IgD-negative memory B cell (primary cell): ENCODE measurements around the gene SLK. TPM values are rescaled to one million over a fixed set of nuclear protein-coding genes. Genes with fewer than 3 reads are reported as not detected.
A peak's percentile ranks its signal among the peaks of the same experiment; 100 is the strongest.

Experiments
- H3K27ac Mint-ChIP-seq, 3 donors: one replicate each; pipeline ENCODE4 v1.8.0; 2020 to 2022; ENCODE audit warnings: mild to moderate bottlenecking in 3 of 3, mixed read lengths in 3 of 3, moderate library complexity in 1 of 3
- H3K27me3 Mint-ChIP-seq: one replicate; pipeline ENCODE4 v1.8.0; 2021; ENCODE audit warnings: mixed read lengths
- H3K36me3 Mint-ChIP-seq: one replicate; pipeline ENCODE4 v1.8.0; 2020; ENCODE audit warnings: mild to moderate bottlenecking, mixed read lengths
- H3K4me1 Mint-ChIP-seq, 3 donors: one replicate each; pipeline ENCODE4 v1.8.0; 2020 to 2022; ENCODE audit warnings: mixed read lengths in 3 of 3, mild to moderate bottlenecking in 1 of 3
- H3K4me3 Mint-ChIP-seq, 4 donors: one replicate each; pipeline ENCODE4 v1.8.0; 2020 to 2022; ENCODE audit warnings: mild to moderate bottlenecking in 4 of 4, mixed read lengths in 4 of 4, moderate library complexity in 3 of 4
- H3K9me3 Mint-ChIP-seq, 3 donors: one replicate each; pipeline ENCODE4 v1.8.0; 2020 to 2021; ENCODE audit warnings: mixed read lengths in 3 of 3, mild to moderate bottlenecking in 1 of 3
- polyA plus RNA-seq: library from polyadenylated mRNA; unstranded; fragments of 300-500 nt; fragmentation: Illumina TruSeq; gene quantifications from one replicate; pipeline ENCODE4 v1.2.3, GENCODE V29; 2021

The SLK gene
- polyA plus RNA-seq, 1 donor from 2014 or later = 3.0 TPM

GRCh38 chr10:103967448-103968071, 620 bp downstream of the SLK start:
- Mint-ChIP-seq H3K4me1 (peaks cover 30 to 41% (median 32%) of the 10 kb centered on the region in 3 donors), H3K9me3 (peaks cover 0 to 2% (median 0%) of the 10 kb centered on the region in 3 donors), H3K36me3 (peaks cover 4% of the 10 kb centered on the region), H3K4me3 (peak overlapping the region; percentile 96 to 99 (median 96)), H3K27me3 (peaks cover 1% of the 10 kb centered on the region), H3K27ac (peak overlapping the region; percentile 74 to 92 (median 90))

GRCh38 chr10:103968441-103969391, 1.8 kb downstream of the SLK start:
- peak overlapping the region in 2 of 3 donors; percentile 2 to 74 for H3K27ac Mint-ChIP-seq
- H3K4me3 Mint-ChIP-seq = peak overlapping the region; percentile 96 to 99 (median 96)
- H3K9me3 Mint-ChIP-seq = peaks cover 0 to 2% (median 0%) of the 10 kb centered on the region in 3 donors
- H3K27me3 Mint-ChIP-seq = peaks cover 1% of the 10 kb centered on the region
- peaks cover 4% of the 10 kb centered on the region for H3K36me3 Mint-ChIP-seq
- peaks cover 32 to 46% (median 37%) of the 10 kb centered on the region in 3 donors for H3K4me1 Mint-ChIP-seq

DNA sequence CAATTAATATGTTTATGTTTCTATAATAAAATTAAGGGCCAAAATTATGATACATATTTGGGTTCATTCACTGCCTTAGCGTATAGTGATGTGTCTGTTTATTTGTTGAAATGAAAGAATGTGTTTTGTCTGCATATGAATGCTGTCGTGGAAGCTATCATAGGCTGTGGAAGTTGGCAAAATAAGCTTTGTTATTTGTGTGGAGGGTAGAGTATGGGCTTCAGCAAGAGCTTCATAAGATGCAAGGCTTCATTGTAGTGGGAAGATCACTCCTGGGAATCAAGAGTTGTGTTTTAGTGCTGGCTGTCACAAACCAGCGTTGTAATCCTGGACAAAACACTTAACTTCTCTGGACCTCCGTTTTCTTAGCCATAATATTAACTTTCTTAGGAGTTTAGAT, 2.5 kb downstream of the SLK start:
- peaks cover 35 to 50% (median 37%) of the 10 kb centered on the region in 3 donors for H3K4me1 Mint-ChIP-seq
- peaks cover 0 to 2% (median 0%) of the 10 kb centered on the region in 3 donors for H3K9me3 Mint-ChIP-seq
- H3K27me3 Mint-ChIP-seq = peaks cover 1% of the 10 kb centered on the region
- H3K4me3 Mint-ChIP-seq = peak overlapping the region; percentile 27 to 99 (median 92)
- H3K27ac Mint-ChIP-seq = peak overlapping the region in 2 of 3 donors; percentile 23 to 88
- peaks cover 4% of the 10 kb centered on the region for H3K36me3 Mint-ChIP-seq

DNA sequence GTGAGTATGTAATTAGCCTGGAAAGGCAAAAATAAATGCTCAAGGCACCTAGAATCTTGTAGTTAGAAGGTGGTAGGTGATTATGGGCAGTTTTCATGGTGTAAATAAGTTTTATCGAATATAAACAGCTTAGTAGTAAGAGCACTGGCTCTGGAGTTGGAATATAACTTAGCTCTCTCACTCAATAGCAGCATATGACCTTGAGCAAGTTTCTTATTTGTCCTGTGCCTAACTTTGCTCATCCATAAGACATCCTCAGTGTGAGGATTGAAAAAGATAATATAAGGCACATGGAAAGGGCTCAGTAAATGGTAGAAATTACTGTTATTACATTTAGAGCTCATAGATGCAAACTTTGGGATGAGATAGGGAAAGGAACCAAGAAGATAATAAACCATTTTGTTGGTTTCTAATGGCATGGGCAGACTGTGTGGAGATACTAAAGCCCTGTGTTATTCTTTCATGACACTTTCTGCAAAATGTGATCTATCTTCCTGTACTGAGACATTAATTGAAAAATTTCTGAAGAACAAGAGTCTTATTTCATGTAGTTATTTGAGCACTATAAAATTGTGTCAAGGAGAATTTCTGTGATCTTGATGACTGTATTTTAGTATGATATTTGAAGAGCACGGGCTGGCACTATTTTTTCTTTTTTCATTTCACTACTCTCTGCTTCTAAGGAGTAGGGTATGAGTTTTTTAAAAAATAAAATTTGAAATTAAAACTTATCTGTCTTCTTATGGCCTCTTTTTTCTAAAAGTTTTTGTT, 3.1 kb downstream of the SLK start:
- H3K27ac Mint-ChIP-seq = peak overlapping the region in 1 of 3 donors; percentile 88
- peaks cover 38 to 52% (median 40%) of the 10 kb centered on the region in 3 donors for H3K4me1 Mint-ChIP-seq
- peaks cover 1% of the 10 kb centered on the region for H3K27me3 Mint-ChIP-seq
- peaks cover 0 to 2% (median 0%) of the 10 kb centered on the region in 3 donors for H3K9me3 Mint-ChIP-seq
- peaks cover 7% of the 10 kb centered on the region for H3K36me3 Mint-ChIP-seq
- peak overlapping the region; percentile 27 to 99 (median 92) for H3K4me3 Mint-ChIP-seq

GRCh38 chr10:103975169-103975568, 8.2 kb downstream of the SLK start:
- Mint-ChIP-seq H3K27ac (peak overlapping the region in 1 of 3 donors; percentile 54), H3K36me3 (peaks cover 3% of the 10 kb centered on the region), H3K27me3 (no peaks in the 10 kb centered on the region), H3K4me3 (peak overlapping the region in 1 of 4 donors; percentile 4), H3K4me1 (peaks cover 21 to 35% (median 30%) of the 10 kb centered on the region in 3 donors), H3K9me3 (no peaks in the 10 kb centered on the region)

GRCh38 chr10:103977204-103977603, 10.3 kb downstream of the SLK start:
- Mint-ChIP-seq H3K9me3 (no peaks in the 10 kb centered on the region), H3K27ac (no peak overlapping the region), H3K36me3 (peaks cover 3% of the 10 kb centered on the region), H3K4me1 (peaks cover 26 to 32% (median 31%) of the 10 kb centered on the region in 3 donors), H3K27me3 (no peaks in the 10 kb centered on the region), H3K4me3 (no peak overlapping the region)

- peaks cover 29 to 40% (median 31%) of the 10 kb centered on the region in 3 donors for H3K4me1 Mint-ChIP-seq
- H3K36me3 Mint-ChIP-seq = peaks cover 3% of the 10 kb centered on the region
- H3K27me3 Mint-ChIP-seq = no peaks in the 10 kb centered on the region
- no peaks in the 10 kb centered on the region for H3K9me3 Mint-ChIP-seq
- H3K27ac Mint-ChIP-seq = no peak overlapping the region
- H3K4me3 Mint-ChIP-seq = no peak overlapping the region
These were observed 12.6 kb downstream of the SLK start for GRCh38 chr10:103979530-103979929.

GRCh38 chr10:103980288-103980906, 13.5 kb downstream of the SLK start:
- Mint-ChIP-seq H3K27me3 (no peaks in the 10 kb centered on the region), H3K36me3 (no peaks in the 10 kb centered on the region), H3K4me3 (no peak overlapping the region), H3K27ac (peak overlapping the region in 1 of 3 donors; percentile 41), H3K4me1 (peaks cover 28 to 36% (median 30%) of the 10 kb centered on the region in 3 donors), H3K9me3 (no peaks in the 10 kb centered on the region)

DNA sequence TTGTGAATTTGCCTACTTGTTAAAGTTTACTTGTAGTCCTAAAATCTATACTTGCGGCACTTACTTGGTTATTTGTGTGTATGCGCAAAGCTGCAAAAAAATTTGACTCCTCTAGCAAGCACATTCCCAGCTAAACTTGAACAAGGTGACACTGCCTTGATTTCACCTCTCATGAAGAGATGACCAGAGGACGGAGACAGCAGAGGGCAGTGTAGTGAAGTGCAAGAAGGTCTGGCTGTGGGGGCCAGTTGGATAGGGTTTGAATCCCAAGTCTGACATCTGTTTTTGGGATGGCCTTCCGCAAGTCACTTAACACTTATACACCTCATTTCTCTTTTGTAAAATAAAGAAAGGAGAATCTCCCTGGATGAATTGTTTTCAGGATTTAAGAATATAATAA, 15.7 kb downstream of the SLK start:
- peak overlapping the region in 2 of 3 donors; percentile 7 to 67 for H3K27ac Mint-ChIP-seq
- H3K9me3 Mint-ChIP-seq = no peaks in the 10 kb centered on the region
- peaks cover 28 to 38% (median 35%) of the 10 kb centered on the region in 3 donors for H3K4me1 Mint-ChIP-seq
- no peaks in the 10 kb centered on the region for H3K36me3 Mint-ChIP-seq
- H3K4me3 Mint-ChIP-seq = no peak overlapping the region
- H3K27me3 Mint-ChIP-seq = no peaks in the 10 kb centered on the region

DNA sequence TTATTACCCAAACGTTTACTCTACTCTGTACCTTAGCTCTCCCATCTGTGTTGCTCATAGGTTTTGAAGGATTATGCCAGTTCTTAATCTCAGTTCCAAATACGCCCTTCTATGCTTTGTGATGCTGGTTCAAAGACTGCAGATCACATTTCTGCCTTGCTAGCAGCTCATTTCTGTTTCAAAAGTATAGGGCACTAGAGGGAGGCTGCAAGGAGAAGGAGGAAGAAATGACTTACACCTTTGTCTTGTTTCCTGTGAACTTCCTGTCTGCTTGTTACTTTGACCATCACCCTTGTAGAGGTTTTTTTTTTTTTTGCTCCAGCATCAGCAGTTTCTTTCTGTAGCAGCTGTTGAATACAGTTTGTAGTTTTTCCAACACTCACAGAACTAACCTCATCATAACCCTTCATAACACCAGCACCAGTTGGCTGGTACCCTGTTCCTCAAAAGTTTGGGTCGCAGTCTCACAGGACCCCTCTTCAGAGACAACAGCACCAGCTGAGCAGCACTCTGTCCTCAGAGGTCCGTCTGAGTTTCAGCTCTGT, 16.5 kb downstream of the SLK start:
- peak overlapping the region; percentile 5 to 49 (median 41) for H3K4me3 Mint-ChIP-seq
- no peaks in the 10 kb centered on the region for H3K9me3 Mint-ChIP-seq
- peaks cover 27 to 38% (median 35%) of the 10 kb centered on the region in 3 donors for H3K4me1 Mint-ChIP-seq
- peak overlapping the region; percentile 1 to 86 (median 67) for H3K27ac Mint-ChIP-seq
- no peaks in the 10 kb centered on the region for H3K27me3 Mint-ChIP-seq
- no peaks in the 10 kb centered on the region for H3K36me3 Mint-ChIP-seq

- Mint-ChIP-seq H3K4me3 (no peak overlapping the region), H3K9me3 (no peaks in the 10 kb centered on the region), H3K27me3 (no peaks in the 10 kb centered on the region), H3K27ac (no peak overlapping the region), H3K36me3 (no peaks in the 10 kb centered on the region), H3K4me1 (peaks cover 27 to 39% (median 33%) of the 10 kb centered on the region in 3 donors)
These were observed 18.8 kb downstream of the SLK start for GRCh38 chr10:103985726-103986125.

DNA sequence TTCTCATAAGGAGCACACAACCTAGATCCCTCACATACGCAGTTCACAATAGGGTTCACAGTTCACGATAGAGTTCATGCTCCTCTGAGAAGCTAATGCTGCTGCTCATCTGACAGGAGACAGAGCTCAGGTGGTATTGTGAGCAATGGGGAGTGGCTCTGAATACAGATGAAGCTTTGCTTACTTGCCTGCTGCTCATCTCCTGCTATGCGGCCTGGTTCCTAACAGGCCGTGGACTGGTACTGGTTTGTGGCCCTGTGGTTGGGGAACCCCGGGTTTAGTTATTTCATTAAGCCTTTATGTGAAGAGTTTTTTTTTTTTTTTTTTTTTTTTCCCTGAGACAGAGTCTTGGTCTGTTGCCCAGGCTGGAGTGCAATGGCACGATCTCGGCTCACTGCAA, 19.4 kb downstream of the SLK start:
- H3K27me3 Mint-ChIP-seq = no peaks in the 10 kb centered on the region
- no peaks in the 10 kb centered on the region for H3K9me3 Mint-ChIP-seq
- peaks cover 24 to 36% (median 29%) of the 10 kb centered on the region in 3 donors for H3K4me1 Mint-ChIP-seq
- peak overlapping the region in 2 of 4 donors; percentile 67 to 83 for H3K4me3 Mint-ChIP-seq
- H3K27ac Mint-ChIP-seq = peak overlapping the region in 1 of 3 donors; percentile 76
- no peaks in the 10 kb centered on the region for H3K36me3 Mint-ChIP-seq

- H3K4me3 Mint-ChIP-seq = no peak overlapping the region
- peaks cover 2% of the 10 kb centered on the region for H3K36me3 Mint-ChIP-seq
- peak overlapping the region in 1 of 3 donors; percentile 20 for H3K27ac Mint-ChIP-seq
- peaks cover 13 to 14% (median 13%) of the 10 kb centered on the region in 3 donors for H3K4me1 Mint-ChIP-seq
- no peaks in the 10 kb centered on the region for H3K27me3 Mint-ChIP-seq
- no peaks in the 10 kb centered on the region for H3K9me3 Mint-ChIP-seq
These were observed 23.2 kb downstream of the SLK start for GRCh38 chr10:103990121-103990520.

- Mint-ChIP-seq H3K4me1 (peaks cover 11 to 14% (median 13%) of the 10 kb centered on the region in 3 donors), H3K27ac (no peak overlapping the region), H3K9me3 (no peaks in the 10 kb centered on the region)
These were observed 23.6 kb downstream of the SLK start for GRCh38 chr10:103990531-103990930.

More at GRCh38 chr10:103990531-103990930, 23.6 kb downstream of the SLK start:
- Mint-ChIP-seq H3K4me3 (no peak overlapping the region), H3K27me3 (no peaks in the 10 kb centered on the region), H3K36me3 (peaks cover 2% of the 10 kb centered on the region)
